Loucy (cell line): ENCODE data around the gene HPS1.

Experiments used
- CTCF ChIP-seq: fragments of 200-600 bp; sonication (generic); conservative IDR thresholded peaks from 2 replicates; pipeline ENCODE4 v1.5.1; 2014; ENCODE audit warnings: mild to moderate bottlenecking, antibody characterized with exemption, low read length
- EZH2phosphoT487 ChIP-seq: fragments of 200-600 bp; IDR thresholded peaks from 2 replicates; pipeline ENCODE4 v1.6.1; 2018; ENCODE audit warnings: antibody characterized with exemption, mild to moderate bottlenecking, moderate library complexity, borderline replicate concordance

DNA sequence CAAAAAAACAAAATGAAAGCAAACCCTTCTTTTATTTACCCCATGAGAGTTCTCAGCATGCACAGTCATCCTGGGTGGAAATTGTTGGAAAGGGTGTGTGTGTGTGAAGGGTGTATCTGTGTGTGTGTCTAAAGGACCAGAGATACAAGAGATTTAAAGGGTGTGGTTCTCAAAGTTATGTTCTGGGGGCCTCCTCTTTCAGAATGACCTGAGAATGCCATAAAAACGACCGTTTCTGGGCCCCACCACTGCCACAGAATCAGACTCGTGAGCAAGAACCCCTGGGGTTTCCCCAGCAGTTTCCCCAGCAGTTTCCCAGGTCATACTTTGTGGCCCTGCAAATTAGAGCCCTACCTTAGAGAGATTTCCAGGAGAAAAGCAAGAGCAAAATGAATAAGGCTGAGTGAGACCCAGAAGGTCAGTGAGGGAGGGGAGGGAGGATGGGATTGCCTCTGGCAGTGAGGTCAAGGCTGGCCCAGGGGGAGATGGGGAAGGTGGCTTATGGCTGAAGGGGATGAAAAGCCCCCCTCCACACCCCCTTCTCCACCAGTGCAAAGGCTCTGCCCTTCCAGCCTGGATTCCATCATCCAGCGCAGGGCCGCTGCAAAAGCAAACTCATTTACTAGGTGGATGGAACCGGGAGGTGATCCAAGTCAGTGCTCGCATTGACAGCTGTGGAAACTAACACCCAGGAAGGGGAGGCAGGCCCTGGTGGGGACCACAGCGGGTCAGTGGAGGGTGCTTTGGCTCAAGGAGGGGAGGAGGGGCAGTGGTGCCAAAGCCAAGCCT lies 42.0 kb downstream of the HPS1 start:
- TF ChIP-seq CTCF = no peak
- TF ChIP-seq EZH2phosphoT487 = no peak
